K562 (cell line): ENCODE data around the gene CERS5. TPM values are rescaled to one million over a fixed set of nuclear protein-coding genes. Genes with fewer than 3 reads are reported as not detected.

ENCODE experiments used
- CEBPG ChIP-seq, 3 experiments: fragments of 200-800 bp in 1 of 3; sonication (Bioruptor generic) in 1 of 3; sonication (generic) in 1 of 3; formaldehyde crosslinking in 1 of 3; IDR thresholded peaks in 2 of 3; conservative IDR thresholded peaks in 1 of 3; 2 replicates each; pipeline versions ENCODE4 v1.6.1 to v1.8.0; 2016 to 2022; ENCODE audit warnings: missing compliant biosample characterization in 2 of 3, missing genetic modification characterization in 2 of 3, mild to moderate bottlenecking in 1 of 3, missing genetic modification reagents in 1 of 3
- CREM ChIP-seq: IDR thresholded peaks from 2 replicates; pipeline ENCODE4 v1.6.1; 2014; ENCODE audit warnings: antibody characterized with exemption, low read depth
- DIDO1 ChIP-seq: fragments of 450-650 bp; IDR thresholded peaks from 2 replicates; pipeline ENCODE4 v1.6.1; 2016; ENCODE audit warnings: low read depth, missing biosample characterization, missing genetic modification characterization
- DMBX1 ChIP-seq: fragments of 250-450 bp; sonication (Bioruptor Pico); IDR thresholded peaks from 2 replicates; pipeline ENCODE4 v1.8.0; 2022; ENCODE audit warnings: inconsistent platforms, mild to moderate bottlenecking, moderate library complexity, borderline replicate concordance
- NFE2L1 ChIP-seq: fragments of 450-650 bp; IDR thresholded peaks from 2 replicates; pipeline ENCODE4 v1.6.1; 2016; ENCODE audit warnings: missing genetic modification characterization, low read depth, mild to moderate bottlenecking, missing compliant biosample characterization, moderate library complexity, borderline replicate concordance
- POLR2AphosphoS5 ChIP-seq: IDR thresholded peaks from 2 replicates; pipeline ENCODE4 v1.6.1; 2011; ENCODE audit warnings: mild to moderate bottlenecking, low read depth, low read length, moderate library complexity; ENCODE audit not compliant: control insufficient read depth, insufficient read depth
- PURB ChIP-seq: sonication (generic); formaldehyde crosslinking; IDR thresholded peaks from 2 replicates; pipeline ENCODE4 v1.9.0; 2021; ENCODE audit warnings: low read depth, mild to moderate bottlenecking, missing genetic modification reagents
- RBBP5 ChIP-seq: fragments of 200-600 bp; sonication (generic); IDR thresholded peaks from 2 replicates; pipeline ENCODE4 v1.6.1; 2012; ENCODE audit warnings: borderline replicate concordance, mild to moderate bottlenecking, low read length, control low read depth, inconsistent platforms; ENCODE audit not compliant: insufficient read depth, poor library complexity, severe bottlenecking
- RCOR1 ChIP-seq, 2 experiments: IDR thresholded peaks; 2 replicates each; pipeline ENCODE4 v1.6.1; 2012; ENCODE audit warnings: low read depth in 2 of 2, low read length in 2 of 2, borderline replicate concordance in 1 of 2, improper control_type of control experiment in 1 of 2
- SMAD3 ChIP-seq: fragments of 450-650 bp; formaldehyde crosslinking; conservative IDR thresholded peaks from 2 replicates; pipeline ENCODE4 v1.4.0; 2020; ENCODE audit warnings: mild to moderate bottlenecking
- XRCC5 ChIP-seq: fragments of 200-400 bp; formaldehyde crosslinking; IDR thresholded peaks from 2 replicates; pipeline ENCODE4 v1.6.1; 2017; ENCODE audit warnings: low read depth, mild to moderate bottlenecking, low read length
- ZC3H11A ChIP-seq: IDR thresholded peaks from 2 replicates; pipeline ENCODE4 v1.6.1; 2012; ENCODE audit warnings: low read depth, low read length, improper control_type of control experiment
- ZFP36 ChIP-seq: fragments of 150-350 bp; IDR thresholded peaks from 2 replicates; pipeline ENCODE4 v1.6.1; 2018; ENCODE audit warnings: low read length, low read depth; ENCODE audit not compliant: partially characterized antibody
- ZNF347 ChIP-seq: fragments of 450-650 bp; formaldehyde crosslinking; IDR thresholded peaks from 2 replicates; pipeline ENCODE4 v1.4.0; 2020; ENCODE audit warnings: low read depth, mild to moderate bottlenecking, moderate library complexity
- polyA plus RNA-seq, 8 experiments: library from polyadenylated mRNA; depleted of rRNA in 4 of 8; stranded (reverse) in 5 of 8; unstranded in 3 of 8; fragments of >200 nt; fragmentation: Nextera tagmentation in 2 of 8; fragmentation: Illumina TruSeq in 1 of 8; extraction: Ambion mirVana in 2 of 8; extraction: Trizol in 1 of 8; gene quantifications; 2 replicates each; pipeline versions ENCODE4 v1.2.1 to v1.2.3, GENCODE V29; 2011 to 2014; ENCODE audit warnings: inconsistent platforms in 1 of 8, missing spikeins in 1 of 8
- total RNA-seq, 7 experiments: library from RNA; depleted of rRNA in 6 of 7; stranded (reverse); fragments of >200 nt in 6 of 7; fragmentation: Illumina TruSeq in 2 of 7; extraction: Trizol in 2 of 7; gene quantifications; 2 replicates each; pipeline versions ENCODE4 v1.2.1 to v1.2.3, GENCODE V29; 2011 to 2021; ENCODE audit warnings: low replicate concordance in 1 of 7
- TF ChIP-seq, protein P1 (sequence below): fragments of 450-650 bp; formaldehyde crosslinking; conservative IDR thresholded peaks from 2 replicates; pipeline ENCODE4 v1.4.0; 2022; ENCODE audit warnings: mild to moderate bottlenecking, missing genetic modification characterization
- TF ChIP-seq, protein P2 (sequence below): sonication (generic); formaldehyde crosslinking; IDR thresholded peaks from 2 replicates; pipeline ENCODE4 v1.4.0; 2020; ENCODE audit warnings: mild to moderate bottlenecking, missing genetic modification reagents
- TF ChIP-seq, protein P3 (sequence below): IDR thresholded peaks from 2 replicates; pipeline ENCODE4 v1.6.1; 2011; ENCODE audit not compliant: insufficient read length; ENCODE audit errors: extremely low read depth
- TF ChIP-seq, protein P4 (sequence below): fragments of 450-650 bp; conservative IDR thresholded peaks from 2 replicates; pipeline ENCODE4 v1.6.1; 2016; ENCODE audit warnings: missing genetic modification characterization, low read depth, mild to moderate bottlenecking, control low read depth, missing compliant biosample characterization
- TF ChIP-seq, protein P5 (sequence below): fragments of 450-650 bp; IDR thresholded peaks from 2 replicates; pipeline ENCODE4 v1.6.1; 2016; ENCODE audit warnings: missing biosample characterization, missing genetic modification characterization

CERS5 gene
- total and polyA plus RNA-seq, 9 of the 15 experiments (the other 6 are each of a cell fraction or from before 2014, with no cell fraction given) = 6.1 to 47.5 (median 17.8) TPM

DNA sequence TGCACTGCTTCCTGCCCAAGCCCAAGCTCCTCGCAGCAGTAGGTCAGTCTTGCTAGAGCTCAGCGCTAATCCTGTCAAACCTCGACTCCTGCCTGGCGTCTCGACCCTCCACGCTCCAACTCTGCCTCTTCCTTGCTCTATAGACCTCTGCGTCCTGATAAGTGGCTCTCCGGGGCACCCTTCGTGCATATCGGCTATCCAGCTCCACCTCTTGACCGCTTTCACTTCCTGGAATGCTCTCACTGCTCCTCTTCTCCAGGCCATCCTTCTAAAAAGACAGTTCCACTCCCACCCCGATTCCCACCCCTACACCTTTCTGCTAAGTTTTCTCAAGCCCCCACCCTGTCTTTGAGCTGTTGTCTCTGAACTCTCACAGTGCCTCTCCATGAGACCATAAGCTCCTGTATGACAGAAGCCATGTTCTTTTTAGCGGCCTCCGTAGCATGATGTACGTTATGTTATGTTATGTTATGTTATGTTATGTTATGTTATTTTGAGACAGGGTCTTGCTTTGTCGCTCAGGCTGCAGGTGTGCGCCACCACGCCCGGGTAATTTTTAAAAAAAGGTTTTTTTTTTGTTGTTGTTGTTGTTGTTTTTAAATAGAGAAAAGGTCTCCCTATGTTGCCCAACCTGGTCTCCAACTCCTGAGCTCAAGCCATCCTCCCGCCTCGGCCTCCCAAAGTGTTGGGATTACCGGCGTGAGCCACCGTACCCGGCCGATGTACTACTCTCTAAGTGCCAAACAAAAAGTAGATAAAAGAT lies 54.5 kb downstream of the CERS5 start (continued):
- TF ChIP-seq, protein P1, sequence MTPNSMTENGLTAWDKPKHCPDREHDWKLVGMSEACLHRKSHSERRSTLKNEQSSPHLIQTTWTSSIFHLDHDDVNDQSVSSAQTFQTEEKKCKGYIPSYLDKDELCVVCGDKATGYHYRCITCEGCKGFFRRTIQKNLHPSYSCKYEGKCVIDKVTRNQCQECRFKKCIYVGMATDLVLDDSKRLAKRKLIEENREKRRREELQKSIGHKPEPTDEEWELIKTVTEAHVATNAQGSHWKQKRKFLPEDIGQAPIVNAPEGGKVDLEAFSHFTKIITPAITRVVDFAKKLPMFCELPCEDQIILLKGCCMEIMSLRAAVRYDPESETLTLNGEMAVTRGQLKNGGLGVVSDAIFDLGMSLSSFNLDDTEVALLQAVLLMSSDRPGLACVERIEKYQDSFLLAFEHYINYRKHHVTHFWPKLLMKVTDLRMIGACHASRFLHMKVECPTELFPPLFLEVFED (CRISPR knock-in tag) = no peak
- TF ChIP-seq DIDO1 (tag) = no peak
- TF ChIP-seq, protein P2, sequence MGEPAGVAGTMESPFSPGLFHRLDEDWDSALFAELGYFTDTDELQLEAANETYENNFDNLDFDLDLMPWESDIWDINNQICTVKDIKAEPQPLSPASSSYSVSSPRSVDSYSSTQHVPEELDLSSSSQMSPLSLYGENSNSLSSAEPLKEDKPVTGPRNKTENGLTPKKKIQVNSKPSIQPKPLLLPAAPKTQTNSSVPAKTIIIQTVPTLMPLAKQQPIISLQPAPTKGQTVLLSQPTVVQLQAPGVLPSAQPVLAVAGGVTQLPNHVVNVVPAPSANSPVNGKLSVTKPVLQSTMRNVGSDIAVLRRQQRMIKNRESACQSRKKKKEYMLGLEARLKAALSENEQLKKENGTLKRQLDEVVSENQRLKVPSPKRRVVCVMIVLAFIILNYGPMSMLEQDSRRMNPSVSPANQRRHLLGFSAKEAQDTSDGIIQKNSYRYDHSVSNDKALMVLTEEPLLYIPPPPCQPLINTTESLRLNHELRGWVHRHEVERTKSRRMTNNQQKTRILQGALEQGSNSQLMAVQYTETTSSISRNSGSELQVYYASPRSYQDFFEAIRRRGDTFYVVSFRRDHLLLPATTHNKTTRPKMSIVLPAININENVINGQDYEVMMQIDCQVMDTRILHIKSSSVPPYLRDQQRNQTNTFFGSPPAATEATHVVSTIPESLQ (CRISPR knock-in tag) = no peak
- TF ChIP-seq, protein P3, sequence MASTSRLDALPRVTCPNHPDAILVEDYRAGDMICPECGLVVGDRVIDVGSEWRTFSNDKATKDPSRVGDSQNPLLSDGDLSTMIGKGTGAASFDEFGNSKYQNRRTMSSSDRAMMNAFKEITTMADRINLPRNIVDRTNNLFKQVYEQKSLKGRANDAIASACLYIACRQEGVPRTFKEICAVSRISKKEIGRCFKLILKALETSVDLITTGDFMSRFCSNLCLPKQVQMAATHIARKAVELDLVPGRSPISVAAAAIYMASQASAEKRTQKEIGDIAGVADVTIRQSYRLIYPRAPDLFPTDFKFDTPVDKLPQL = no peak
- no peak for TF ChIP-seq ZFP36
- TF ChIP-seq DMBX1 = no peak
- no peak for TF ChIP-seq RCOR1 (IDR thresholded peaks at IDR 0.05; ENCODE audit: borderline replicate concordance in 1 of 2, low read depth in 2 of 2, low read length in 2 of 2)
- TF ChIP-seq ZNF347 (CRISPR knock-in tag) = no peak
- TF ChIP-seq, protein P4, sequence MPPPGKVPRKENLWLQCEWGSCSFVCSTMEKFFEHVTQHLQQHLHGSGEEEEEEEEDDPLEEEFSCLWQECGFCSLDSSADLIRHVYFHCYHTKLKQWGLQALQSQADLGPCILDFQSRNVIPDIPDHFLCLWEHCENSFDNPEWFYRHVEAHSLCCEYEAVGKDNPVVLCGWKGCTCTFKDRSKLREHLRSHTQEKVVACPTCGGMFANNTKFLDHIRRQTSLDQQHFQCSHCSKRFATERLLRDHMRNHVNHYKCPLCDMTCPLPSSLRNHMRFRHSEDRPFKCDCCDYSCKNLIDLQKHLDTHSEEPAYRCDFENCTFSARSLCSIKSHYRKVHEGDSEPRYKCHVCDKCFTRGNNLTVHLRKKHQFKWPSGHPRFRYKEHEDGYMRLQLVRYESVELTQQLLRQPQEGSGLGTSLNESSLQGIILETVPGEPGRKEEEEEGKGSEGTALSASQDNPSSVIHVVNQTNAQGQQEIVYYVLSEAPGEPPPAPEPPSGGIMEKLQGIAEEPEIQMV (tag) = no peak
- TF ChIP-seq PURB (CRISPR knock-in tag) = no peak
- TF ChIP-seq CREM = no peak
- TF ChIP-seq POLR2AphosphoS5 = no peak
- TF ChIP-seq NFE2L1 = no peak
- TF ChIP-seq XRCC5 = no peak
- TF ChIP-seq, protein P5, sequence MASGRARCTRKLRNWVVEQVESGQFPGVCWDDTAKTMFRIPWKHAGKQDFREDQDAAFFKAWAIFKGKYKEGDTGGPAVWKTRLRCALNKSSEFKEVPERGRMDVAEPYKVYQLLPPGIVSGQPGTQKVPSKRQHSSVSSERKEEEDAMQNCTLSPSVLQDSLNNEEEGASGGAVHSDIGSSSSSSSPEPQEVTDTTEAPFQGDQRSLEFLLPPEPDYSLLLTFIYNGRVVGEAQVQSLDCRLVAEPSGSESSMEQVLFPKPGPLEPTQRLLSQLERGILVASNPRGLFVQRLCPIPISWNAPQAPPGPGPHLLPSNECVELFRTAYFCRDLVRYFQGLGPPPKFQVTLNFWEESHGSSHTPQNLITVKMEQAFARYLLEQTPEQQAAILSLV (tag) = no peak
- TF ChIP-seq SMAD3 (CRISPR knock-in tag) = no peak
- TF ChIP-seq CEBPG (CRISPR knock-in tag; IDR thresholded peaks at IDR 0.05) = no peak
- TF ChIP-seq CEBPG (tag; conservative IDR thresholded peaks at IDR 0.05 in 1 of 2, IDR thresholded peaks at IDR 0.05 in 1 of 2) = peak in 1 of 2 experiments; percentile 10; a peak in 1 of 4 replicates
- no peak for TF ChIP-seq ZC3H11A
- peak; percentile 43 for TF ChIP-seq RBBP5
